GM21529 (cell line): ENCODE results near the gene BMP7.
"Not testable (repeated sequence)": the region's sequence is repeated elsewhere in the genome, so short reads cannot be mapped to it uniquely, and the experiment has no call there.

Source experiments
- ATAC-seq: cut with Tn5 transposase; IDR thresholded peaks from one replicate; pipeline ENCODE4 v1.9.1; 2021; ENCODE audit not compliant: unreplicated experiment

Gene BMP7

DNA sequence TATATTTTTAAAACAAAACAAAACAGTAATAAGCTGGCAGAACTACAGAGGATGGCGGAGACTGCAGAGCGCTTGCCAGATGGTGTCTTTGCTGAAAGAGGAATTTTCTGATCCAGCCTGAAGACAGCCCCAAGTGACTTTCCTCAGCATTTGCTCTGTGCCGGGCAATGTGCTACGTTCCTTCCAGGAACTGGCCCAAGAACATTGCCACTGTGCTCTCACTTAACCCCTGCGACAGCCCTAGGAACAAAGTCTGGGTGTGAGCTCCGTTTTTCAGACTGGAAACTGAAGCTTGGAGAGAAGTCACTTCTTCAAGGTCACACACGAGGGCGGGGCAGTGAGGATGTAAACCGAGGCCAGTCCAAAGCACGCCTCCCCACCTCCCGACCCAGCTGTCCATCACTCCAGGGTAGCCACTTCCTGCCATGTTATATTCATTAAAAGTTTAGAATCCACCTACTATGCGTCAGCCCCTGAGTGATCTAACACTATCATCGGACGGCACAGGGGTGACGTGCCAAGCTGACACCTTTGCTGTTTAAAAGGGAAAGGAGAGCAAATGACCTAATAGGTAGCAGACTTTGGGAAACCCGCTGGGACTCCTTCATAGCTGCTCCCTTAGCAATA, 22.3 kb upstream of the BMP7 start:
- no peak for ATAC-seq

DNA sequence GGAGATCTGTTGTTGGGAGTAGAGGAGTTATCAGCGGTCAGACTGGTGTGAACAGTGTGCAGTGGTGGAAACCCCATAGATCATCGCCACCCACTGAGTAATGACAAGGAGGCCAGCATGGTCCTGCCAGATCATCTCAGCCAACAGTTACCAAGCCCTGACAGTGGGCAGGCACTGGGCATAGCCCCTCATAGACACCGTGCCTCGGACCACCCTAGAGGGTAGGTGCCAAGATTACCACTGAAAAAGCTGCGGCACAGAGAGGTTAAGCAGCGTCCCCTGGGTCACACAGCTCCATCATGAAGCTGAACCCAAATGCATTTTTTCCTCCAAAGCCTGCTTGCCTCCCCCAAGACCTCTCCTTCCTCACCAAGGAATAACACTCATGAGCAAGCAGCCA, 21.5 kb upstream of the BMP7 start:
- no peak for ATAC-seq

DNA sequence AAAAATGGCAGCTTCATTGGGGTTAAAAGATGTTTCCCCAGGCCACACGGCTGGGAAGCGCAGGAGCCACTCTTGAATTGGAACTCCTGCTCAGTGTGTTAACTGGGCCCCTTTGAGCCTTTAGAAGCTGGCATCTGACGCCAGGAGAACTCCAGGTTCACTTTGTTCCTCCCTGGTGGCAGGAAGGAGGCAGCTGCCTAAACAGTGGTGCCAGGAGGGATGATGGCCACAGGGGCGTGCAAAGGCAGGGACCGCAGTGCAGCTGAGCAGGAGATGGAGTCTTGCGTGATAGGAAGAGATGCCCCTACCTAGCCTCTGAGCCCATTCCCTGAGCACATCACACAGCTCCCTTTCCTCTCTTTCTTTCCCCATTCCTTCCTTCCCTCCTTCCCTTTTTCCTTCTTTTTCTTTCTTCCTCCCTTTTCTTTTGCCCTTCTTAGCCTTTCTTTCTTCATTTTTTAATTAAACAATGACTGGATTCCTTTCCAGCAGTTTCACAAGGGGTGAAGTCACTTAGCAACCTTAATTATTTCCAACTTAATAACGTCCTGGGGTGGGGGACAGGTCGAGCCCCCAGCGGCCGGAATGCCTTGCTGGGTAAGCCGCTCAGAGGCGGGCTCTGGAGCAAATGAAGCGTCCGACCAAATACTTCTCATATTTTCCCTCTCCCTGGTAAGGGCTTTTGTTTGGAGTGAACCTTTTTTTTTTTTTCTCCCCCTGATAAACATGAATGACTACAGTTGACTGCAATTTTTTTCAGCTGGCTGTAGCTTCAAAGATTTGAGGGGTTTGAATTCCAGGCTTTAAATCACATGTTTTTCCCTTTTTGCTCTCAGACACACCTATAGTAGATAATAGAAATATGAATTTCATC, 20.8 kb upstream of the BMP7 start:
- ATAC-seq: no peak

DNA sequence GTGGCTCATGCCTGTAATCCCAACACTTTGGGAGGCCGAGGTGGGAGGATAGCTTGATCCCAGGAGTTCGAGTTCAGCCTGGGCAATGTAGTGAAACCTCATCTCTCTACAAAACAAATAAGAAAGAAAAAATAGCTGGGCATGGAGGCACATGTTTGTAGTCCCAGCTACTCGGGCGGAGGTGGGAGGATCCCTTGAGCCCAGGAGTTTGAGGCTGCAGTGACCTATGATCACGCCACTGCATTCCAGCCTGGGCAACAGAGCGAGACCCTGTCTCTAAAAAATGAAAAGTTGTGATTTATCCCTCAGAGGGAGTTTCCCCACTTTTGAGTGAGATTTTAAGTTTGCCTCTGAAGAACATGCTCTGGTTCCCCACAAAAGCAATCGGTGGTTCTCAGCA, 17.4 kb upstream of the BMP7 start:
- no peak for ATAC-seq

GRCh38 chr20:57282670-57283361, 16.4 kb upstream of the BMP7 start:
- no peak for ATAC-seq

GRCh38 chr20:57281900-57282299, 15.5 kb upstream of the BMP7 start:
- ATAC-seq: no peak

DNA sequence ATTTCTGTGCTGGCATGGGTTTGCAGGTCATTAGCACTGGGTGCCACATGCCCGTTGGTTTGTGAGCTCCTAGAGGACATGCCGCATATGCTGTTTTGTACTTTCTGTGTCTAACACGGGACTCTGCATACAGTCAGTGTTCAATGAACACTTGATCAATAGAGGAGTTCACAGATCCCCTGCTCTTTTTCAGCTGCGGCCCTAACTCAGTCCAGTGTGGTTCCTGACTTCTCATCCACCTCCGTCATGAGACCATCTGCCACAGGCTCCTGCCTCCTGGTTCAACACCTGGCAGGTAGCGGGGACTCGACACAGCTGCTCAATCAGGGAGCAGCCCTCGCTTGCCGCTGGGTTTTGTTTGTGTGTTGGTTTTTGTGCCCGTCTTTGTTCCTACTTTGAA, 13.8 kb upstream of the BMP7 start:
- ATAC-seq: no peak

DNA sequence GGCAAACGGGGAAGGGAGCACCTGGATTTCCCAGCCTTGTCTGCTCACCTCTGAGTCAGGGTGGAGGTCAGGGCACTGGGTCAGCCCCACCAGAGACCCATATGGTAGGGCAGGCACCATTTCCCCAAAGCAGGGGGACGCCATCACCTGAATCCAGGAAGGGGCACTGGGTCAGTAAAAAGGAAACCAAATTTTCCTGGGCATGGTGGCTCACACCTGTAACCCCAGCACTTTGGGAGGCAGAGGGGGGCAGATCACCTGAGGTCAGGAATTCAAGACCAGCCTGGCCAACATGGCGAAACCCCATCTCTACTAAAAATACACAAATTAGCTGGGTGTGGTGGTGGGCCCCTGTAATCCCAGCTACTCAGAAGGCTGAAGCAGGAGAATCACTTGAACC, 13.1 kb upstream of the BMP7 start:
- not testable (repeated sequence) for ATAC-seq

DNA sequence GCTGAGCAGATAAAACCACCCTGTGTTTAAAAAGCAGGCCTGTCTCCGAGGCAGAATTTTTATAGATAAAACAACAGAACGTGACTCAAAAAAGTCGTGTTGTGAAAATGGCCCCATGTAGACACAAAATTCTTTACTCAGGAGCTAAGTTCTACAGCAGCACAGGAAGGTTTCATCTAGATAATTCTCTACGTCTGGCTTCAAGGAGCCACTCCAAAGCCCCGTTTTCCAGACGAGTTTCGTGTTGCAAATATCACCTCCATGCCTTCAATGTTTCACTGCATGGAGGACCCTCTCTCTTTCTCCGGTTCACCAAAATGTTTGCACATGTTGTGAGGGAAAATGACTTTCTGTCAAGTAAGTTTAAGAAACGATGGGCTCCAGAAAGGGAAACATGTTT, 12.0 kb upstream of the BMP7 start:
- ATAC-seq: no peak

GRCh38 chr20:57277398-57278105, 11.1 kb upstream of the BMP7 start:
- ATAC-seq: no peak

- ATAC-seq: no peak
Measured at GRCh38 chr20:57276221-57276620, 9.8 kb upstream of the BMP7 start.

- ATAC-seq: no peak
Measured at GRCh38 chr20:57275813-57276212, 9.4 kb upstream of the BMP7 start.

DNA sequence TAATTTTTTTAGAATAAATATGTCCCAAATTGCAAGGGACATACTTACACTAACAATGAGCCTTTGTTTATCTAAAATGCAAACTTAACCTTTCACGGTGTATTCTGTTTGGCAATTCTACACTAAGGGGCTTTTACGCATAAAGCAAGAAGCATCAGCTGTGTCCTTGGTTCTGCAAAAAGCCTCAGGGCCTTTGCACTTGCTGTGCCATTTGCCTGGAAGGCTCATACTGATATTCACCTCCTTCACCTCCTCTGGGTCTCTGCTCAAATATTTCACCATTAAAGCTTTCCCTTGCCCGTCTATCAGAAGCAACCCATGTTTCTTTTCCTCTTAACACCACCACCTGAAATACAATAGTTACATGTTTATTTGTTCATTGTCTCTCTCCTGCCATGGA, 8.9 kb upstream of the BMP7 start:
- ATAC-seq: no peak

DNA sequence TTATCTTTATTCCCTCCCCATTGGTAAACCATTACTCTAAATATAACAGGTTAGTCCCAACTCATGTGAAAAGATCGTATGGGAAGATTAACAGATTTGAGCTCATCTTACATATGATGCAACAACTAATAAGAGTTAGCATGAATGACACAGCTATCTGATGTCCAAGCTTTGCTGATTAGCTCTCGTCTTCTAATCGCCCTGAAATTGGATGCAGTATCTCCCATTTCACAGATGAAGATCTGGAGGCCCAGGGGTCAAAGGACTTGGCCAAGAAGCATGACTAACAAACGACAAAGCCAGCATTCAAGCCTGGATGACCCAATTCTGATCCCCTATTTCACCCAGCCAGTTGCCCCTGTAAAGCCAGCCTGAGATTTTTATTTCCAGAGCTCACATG, 8.4 kb upstream of the BMP7 start:
- ATAC-seq: no peak

GRCh38 chr20:57274299-57274698, 7.9 kb upstream of the BMP7 start:
- no peak for ATAC-seq

DNA sequence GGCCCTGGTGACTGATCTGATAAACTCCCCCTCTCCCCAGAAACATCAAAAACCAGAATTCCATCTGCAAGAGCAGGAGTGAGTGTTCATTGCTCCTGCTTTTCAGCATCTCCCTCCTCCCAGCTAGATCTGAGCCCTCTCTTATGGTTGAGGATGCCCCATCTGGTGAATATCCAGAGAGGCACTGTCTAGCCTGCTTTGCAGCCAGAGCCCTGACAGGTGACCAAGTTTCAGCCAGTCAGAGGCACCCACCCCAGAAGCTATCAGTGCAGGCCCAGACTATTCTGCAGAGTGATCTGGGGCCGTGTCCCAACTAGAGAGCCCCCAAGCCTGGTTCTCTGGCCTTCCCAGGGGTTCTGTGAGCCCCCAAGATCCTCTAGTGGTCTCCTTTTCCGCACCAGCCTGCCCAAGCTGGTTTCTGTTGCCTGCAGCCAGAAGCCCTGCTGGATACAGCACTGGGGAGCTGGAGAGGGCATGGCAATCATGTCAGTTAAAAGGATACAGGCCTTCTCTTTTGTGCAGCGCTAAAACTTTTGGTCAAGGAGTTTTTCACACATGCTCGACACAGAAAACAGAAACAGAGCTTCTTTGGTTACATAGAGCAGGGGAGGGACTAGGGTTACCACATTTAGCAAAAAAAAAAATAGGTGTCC, 6.6 kb upstream of the BMP7 start:
- ATAC-seq: no peak

DNA sequence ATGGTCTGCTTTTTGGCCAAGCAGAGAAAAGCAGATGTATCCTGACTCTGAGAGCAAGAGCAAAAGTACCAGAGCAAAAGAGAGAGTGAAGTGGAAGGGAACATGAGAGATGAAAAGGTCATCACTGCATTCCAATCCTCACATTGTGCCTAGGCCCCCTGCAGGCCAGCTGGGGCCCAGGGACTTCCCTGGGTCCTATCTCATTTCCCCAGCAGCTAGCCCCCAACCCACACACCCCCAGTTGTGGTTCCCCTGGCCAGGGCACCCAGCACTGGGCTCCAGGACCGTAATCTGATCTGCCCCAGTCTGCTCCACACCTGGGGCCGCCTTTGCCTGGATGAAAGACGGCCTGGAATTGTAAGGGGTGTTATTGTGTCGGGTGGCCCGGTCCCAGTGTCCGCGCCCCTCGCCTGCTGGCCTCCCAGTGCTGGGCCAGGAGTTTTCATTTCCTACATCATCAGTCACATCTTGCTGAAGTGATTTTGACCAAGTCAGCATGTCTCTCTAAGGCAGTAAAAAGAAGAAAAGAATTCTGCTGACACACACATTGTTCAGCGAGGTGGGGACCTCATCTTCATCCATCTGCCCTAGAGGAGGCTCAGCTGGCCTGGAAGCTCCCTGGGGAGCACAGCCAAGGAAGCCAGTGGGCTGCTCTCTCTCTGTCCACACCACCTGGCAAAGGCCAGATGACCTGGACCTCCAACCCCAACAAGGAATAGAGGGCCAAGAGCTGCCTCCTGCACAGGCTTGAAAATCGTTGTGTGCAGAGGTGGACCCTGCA, 4.0 kb upstream of the BMP7 start:
- ATAC-seq: no peak

DNA sequence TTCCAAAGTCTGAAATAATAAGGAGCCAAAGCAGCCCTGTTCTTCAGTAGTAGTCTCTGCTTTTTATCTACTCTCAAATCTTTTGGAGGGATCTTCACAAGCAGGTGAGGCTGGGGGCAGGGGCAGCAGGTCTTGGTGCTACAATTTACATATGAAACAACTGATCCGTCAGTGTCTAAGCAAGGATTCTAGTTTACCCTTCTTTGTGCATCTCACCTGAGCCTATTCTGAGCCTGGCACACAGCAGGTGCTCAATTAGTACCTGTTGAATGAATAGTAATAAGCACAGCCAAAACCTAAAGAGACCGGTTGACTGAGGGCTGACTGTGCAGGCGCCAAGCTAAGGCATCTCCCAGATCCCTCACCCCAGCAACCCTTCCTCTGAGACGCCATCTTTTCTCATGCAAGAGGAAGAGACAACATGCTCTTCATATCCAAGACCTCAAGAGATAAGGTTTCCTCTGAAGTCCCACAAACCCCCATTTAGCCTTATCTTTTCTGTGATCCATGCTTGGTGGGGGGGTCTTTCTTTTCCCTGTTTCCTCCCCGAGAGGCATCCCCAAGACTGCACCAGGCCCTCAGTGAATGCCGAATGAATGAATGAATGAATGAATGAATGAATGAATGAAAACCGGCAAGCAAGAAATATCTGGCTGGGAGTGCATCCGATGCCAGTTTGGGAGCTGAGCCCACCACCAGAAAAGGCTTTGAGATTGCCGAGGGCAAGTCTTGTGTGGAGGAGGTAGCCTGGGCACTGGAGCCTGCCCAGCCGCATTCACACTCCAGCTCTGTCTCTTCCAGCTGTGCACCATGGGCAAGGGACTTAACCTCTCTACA, 2.9 kb upstream of the BMP7 start:
- ATAC-seq: no peak

GRCh38 chr20:57268399-57269076, 2.1 kb upstream of the BMP7 start:
- no peak for ATAC-seq
